Measurements from ENCODE around the gene PDE4D.
A peak's percentile ranks its signal among the peaks of the same experiment; 100 is the strongest.

The PDE4D gene

GRCh38 chr5:59098743-59099142 is 794.8 kb downstream of the PDE4D start:
- no peak for DNase-seq (ENCODE audit: extremely low spot score)
- ChIA-PET POLR2A (no interaction called here), CTCF (no interaction called here)
- TF ChIP-seq CTBP1 (IDR thresholded peaks at IDR 0.05; ENCODE audit: borderline replicate concordance): no peak
- TF ChIP-seq L3MBTL2 (conservative IDR thresholded peaks at IDR 0.05): no peak
- TF ChIP-seq NFRKB (IDR thresholded peaks at IDR 0.05): no peak
- no peak for TF ChIP-seq LEF1 (IDR thresholded peaks at IDR 0.05; ENCODE audit: borderline replicate concordance)
- TF ChIP-seq FOXA1 (IDR thresholded peaks at IDR 0.05): no peak
- no peak for TF ChIP-seq SUZ12 (IDR thresholded peaks at IDR 0.05)
- TF ChIP-seq BHLHE40 (IDR thresholded peaks at IDR 0.05; ENCODE audit: borderline replicate concordance): no peak
- TF ChIP-seq, protein P1, sequence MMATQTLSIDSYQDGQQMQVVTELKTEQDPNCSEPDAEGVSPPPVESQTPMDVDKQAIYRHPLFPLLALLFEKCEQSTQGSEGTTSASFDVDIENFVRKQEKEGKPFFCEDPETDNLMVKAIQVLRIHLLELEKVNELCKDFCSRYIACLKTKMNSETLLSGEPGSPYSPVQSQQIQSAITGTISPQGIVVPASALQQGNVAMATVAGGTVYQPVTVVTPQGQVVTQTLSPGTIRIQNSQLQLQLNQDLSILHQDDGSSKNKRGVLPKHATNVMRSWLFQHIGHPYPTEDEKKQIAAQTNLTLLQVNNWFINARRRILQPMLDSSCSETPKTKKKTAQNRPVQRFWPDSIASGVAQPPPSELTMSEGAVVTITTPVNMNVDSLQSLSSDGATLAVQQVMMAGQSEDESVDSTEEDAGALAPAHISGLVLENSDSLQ (IDR thresholded peaks at IDR 0.05): no peak
- TF ChIP-seq FOXM1 (IDR thresholded peaks at IDR 0.05; ENCODE audit: borderline replicate concordance): no peak
- no peak for TF ChIP-seq SP1 (IDR thresholded peaks at IDR 0.05)
- TF ChIP-seq ARNT (IDR thresholded peaks at IDR 0.05): no peak
- no peak for TF ChIP-seq ELF4 (IDR thresholded peaks at IDR 0.05)
- TF ChIP-seq FOXK2 (IDR thresholded peaks at IDR 0.05): no peak
- TF ChIP-seq HDGF (IDR thresholded peaks at IDR 0.05; ENCODE audit: borderline replicate concordance): no peak
- TF ChIP-seq ZNF384 (IDR thresholded peaks at IDR 0.05): no peak
- no peak for TF ChIP-seq TARDBP (IDR thresholded peaks at IDR 0.05)

DNA sequence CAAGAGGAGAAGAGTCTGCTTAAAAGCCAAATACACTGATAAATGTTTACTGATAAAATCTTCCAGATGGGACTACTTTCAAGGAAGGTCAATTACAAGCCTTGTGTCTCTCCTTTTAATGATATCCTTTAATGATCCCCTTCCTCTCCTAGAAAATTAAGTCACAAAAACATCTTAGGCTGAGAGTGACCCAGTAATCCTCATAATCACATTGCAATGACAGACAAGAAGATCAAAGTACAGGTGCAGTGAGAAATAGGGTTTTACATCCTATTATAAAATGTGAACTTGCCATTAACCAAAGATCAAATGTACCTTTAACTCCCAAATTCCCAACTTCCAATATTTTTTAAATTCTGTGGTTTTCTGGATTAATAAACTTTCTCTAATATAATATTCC is 795.8 kb downstream of the PDE4D start:
- POLR2A ChIA-PET: no interaction called here
- CTCF ChIA-PET: no interaction called here
- no peak for DNase-seq (ENCODE audit: extremely low spot score)
- no peak for TF ChIP-seq HDGF (IDR thresholded peaks at IDR 0.05; ENCODE audit: borderline replicate concordance)
- TF ChIP-seq SP1 (IDR thresholded peaks at IDR 0.05): no peak
- TF ChIP-seq ELF4 (IDR thresholded peaks at IDR 0.05): no peak
- TF ChIP-seq FOXM1 (IDR thresholded peaks at IDR 0.05; ENCODE audit: borderline replicate concordance): no peak
- TF ChIP-seq FOXK2 (IDR thresholded peaks at IDR 0.05): no peak
- no peak for TF ChIP-seq FOXA1 (IDR thresholded peaks at IDR 0.05)
- no peak for TF ChIP-seq CTBP1 (IDR thresholded peaks at IDR 0.05; ENCODE audit: borderline replicate concordance)
- no peak for TF ChIP-seq SUZ12 (IDR thresholded peaks at IDR 0.05)
- no peak for TF ChIP-seq TARDBP (IDR thresholded peaks at IDR 0.05)
- TF ChIP-seq L3MBTL2 (conservative IDR thresholded peaks at IDR 0.05): no peak
- no peak for TF ChIP-seq BHLHE40 (IDR thresholded peaks at IDR 0.05; ENCODE audit: borderline replicate concordance)
- no peak for TF ChIP-seq ARNT (IDR thresholded peaks at IDR 0.05)
- TF ChIP-seq LEF1 (IDR thresholded peaks at IDR 0.05; ENCODE audit: borderline replicate concordance): no peak
- TF ChIP-seq NFRKB (IDR thresholded peaks at IDR 0.05): no peak
- TF ChIP-seq, protein P1 (IDR thresholded peaks at IDR 0.05): no peak
- no peak for TF ChIP-seq ZNF384 (IDR thresholded peaks at IDR 0.05)

DNA sequence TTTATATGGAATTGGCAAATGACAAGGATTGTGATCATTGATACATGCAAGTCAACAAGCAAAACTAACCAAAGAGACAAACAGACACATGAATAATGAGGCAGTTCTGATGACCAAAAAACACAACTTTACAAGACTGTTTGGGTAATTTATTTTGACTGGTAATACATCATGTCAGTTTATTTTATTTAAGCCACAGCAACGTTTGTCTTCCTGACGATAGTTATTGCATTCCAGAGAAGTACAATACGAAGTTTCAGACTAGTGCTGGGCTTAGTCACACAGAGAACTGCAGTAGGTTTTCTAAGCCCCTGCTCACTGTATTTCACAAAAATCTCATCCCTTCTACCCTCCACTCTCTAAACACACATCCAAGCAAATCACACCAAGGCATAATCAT is 796.4 kb downstream of the PDE4D start:
- CTCF ChIA-PET: no interaction called here
- POLR2A ChIA-PET: no interaction called here
- DNase-seq (ENCODE audit: extremely low spot score): no peak
- TF ChIP-seq, protein P1 (IDR thresholded peaks at IDR 0.05): peak; percentile 69
- TF ChIP-seq SUZ12 (IDR thresholded peaks at IDR 0.05): no peak

DNA sequence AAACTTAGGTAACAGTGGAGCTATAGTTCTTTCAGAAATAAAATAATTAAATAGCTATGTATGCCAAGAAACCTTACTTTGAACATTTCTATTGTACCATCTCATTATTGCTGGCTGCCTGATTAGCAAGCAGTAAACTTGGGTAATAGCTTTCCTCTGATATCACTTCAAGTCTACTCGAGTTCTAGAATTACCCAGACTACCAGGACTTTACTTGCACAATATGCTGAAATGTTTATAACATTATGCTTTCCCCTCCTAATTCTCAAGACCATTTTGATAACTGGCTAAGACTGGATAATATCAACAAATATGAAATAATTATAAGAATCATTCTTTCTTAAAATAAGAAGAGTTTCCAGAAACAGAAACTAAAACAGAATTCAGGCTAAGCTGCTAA is 798.0 kb downstream of the PDE4D start:
- TF ChIP-seq FOXA1 (IDR thresholded peaks at IDR 0.05) (no peak), NFRKB (IDR thresholded peaks at IDR 0.05) (no peak), ELF4 (IDR thresholded peaks at IDR 0.05) (no peak), FOXK2 (IDR thresholded peaks at IDR 0.05) (no peak), HDGF (IDR thresholded peaks at IDR 0.05; ENCODE audit: borderline replicate concordance) (no peak), SP1 (IDR thresholded peaks at IDR 0.05) (no peak), ZNF384 (IDR thresholded peaks at IDR 0.05) (no peak), SUZ12 (IDR thresholded peaks at IDR 0.05) (no peak), CTBP1 (IDR thresholded peaks at IDR 0.05; ENCODE audit: borderline replicate concordance) (no peak), ARNT (IDR thresholded peaks at IDR 0.05) (no peak), LEF1 (IDR thresholded peaks at IDR 0.05; ENCODE audit: borderline replicate concordance) (no peak), BHLHE40 (IDR thresholded peaks at IDR 0.05; ENCODE audit: borderline replicate concordance) (no peak), TARDBP (IDR thresholded peaks at IDR 0.05) (no peak), L3MBTL2 (conservative IDR thresholded peaks at IDR 0.05) (no peak), FOXM1 (IDR thresholded peaks at IDR 0.05; ENCODE audit: borderline replicate concordance) (no peak)
- TF ChIP-seq, protein P1 (IDR thresholded peaks at IDR 0.05): no peak
- CTCF ChIA-PET: interaction anchor here (0.7 kb wide), 1 partner anchor 60 kb away, joined by 4 read pairs; no protein-coding TSS in a partner anchor
- no peak for DNase-seq (ENCODE audit: extremely low spot score)
- POLR2A ChIA-PET: no interaction called here

DNA sequence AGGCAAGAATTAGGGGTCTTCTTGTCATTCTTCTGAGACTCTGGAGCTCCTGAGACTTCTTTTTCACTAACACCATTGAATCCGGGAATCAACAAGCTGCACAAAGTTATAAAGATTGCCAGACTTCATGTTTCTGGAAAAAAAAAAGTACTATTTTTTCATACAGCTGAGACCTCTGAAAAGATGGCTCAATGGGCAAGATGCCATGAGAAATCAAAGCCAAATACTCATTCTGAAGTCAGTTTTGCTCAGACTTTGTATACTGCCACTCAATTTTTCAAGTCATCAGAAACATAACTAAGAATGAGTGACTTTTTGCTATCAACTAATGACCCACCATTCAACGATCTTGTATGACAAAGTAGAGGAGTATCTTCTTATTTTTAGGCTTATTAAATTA is 798.7 kb downstream of the PDE4D start:
- POLR2A ChIA-PET: no interaction called here
- DNase-seq (ENCODE audit: extremely low spot score): no peak
- CTCF ChIA-PET: interaction anchor here (1.1 kb wide), 1 partner anchor 80 kb away, joined by 3 read pairs; no protein-coding TSS in a partner anchor
- TF ChIP-seq BHLHE40 (IDR thresholded peaks at IDR 0.05; ENCODE audit: borderline replicate concordance): no peak
- TF ChIP-seq ELF4 (IDR thresholded peaks at IDR 0.05): no peak
- TF ChIP-seq CTBP1 (IDR thresholded peaks at IDR 0.05; ENCODE audit: borderline replicate concordance): no peak
- TF ChIP-seq L3MBTL2 (conservative IDR thresholded peaks at IDR 0.05): no peak
- no peak for TF ChIP-seq ARNT (IDR thresholded peaks at IDR 0.05)
- TF ChIP-seq NFRKB (IDR thresholded peaks at IDR 0.05): no peak
- no peak for TF ChIP-seq SP1 (IDR thresholded peaks at IDR 0.05)
- TF ChIP-seq FOXA1 (IDR thresholded peaks at IDR 0.05): no peak
- no peak for TF ChIP-seq SUZ12 (IDR thresholded peaks at IDR 0.05)
- TF ChIP-seq, protein P1 (IDR thresholded peaks at IDR 0.05): no peak
- TF ChIP-seq TARDBP (IDR thresholded peaks at IDR 0.05): no peak
- no peak for TF ChIP-seq FOXM1 (IDR thresholded peaks at IDR 0.05; ENCODE audit: borderline replicate concordance)
- TF ChIP-seq LEF1 (IDR thresholded peaks at IDR 0.05; ENCODE audit: borderline replicate concordance): no peak
- no peak for TF ChIP-seq ZNF384 (IDR thresholded peaks at IDR 0.05)
- no peak for TF ChIP-seq FOXK2 (IDR thresholded peaks at IDR 0.05)
- TF ChIP-seq HDGF (IDR thresholded peaks at IDR 0.05; ENCODE audit: borderline replicate concordance): no peak

Data from HEK293T (cell line).